Panc1 (cell line): ENCODE measurements around the gene TRIM74. TPM values are rescaled to one million over a fixed set of nuclear protein-coding genes. Genes with fewer than 3 reads are reported as not detected.
"Not testable (repeated sequence)": the region's sequence is repeated elsewhere in the genome, so short reads cannot be mapped to it uniquely, and the experiment has no call there.

Source experiments
- ATAC-seq: fragments of 200-7000 bp; cut with Tn5 transposase; 2 replicates; pipeline ENCODE4 v1.9.1; 2020; ENCODE audit warnings: mild to moderate bottlenecking, moderate library complexity
- BruUV-seq: library from RNA; stranded (reverse); fragments of 400-500 nt; replicated peaks from 2 replicates; lab custom pipeline; 2021; lab: Mats Ljungman, UMichigan
- CTCF ChIA-PET: fragments of 300-600 bp; sonication (Branson Sonifier 250); formaldehyde crosslinking; loops from one replicate; lab custom pipeline; 2022; ENCODE audit warnings: antibody characterized with exemption; lab: Charles Lee
- POLR2A ChIA-PET: fragments of 300-600 bp; sonication (Branson Sonifier 250); formaldehyde crosslinking; loops from one replicate; lab custom pipeline; 2022; ENCODE audit warnings: antibody characterized with exemption; lab: Charles Lee
- DNase-seq: peaks from one replicate; pipeline ENCODE4 v3.0.0-alpha.2; 2010; ENCODE audit warnings: low read depth, low spot score
- H3K27ac ChIP-seq: 2 replicates; pipeline ENCODE4 v1.5.1; 2011; ENCODE audit warnings: mild to moderate bottlenecking, low read length, inconsistent platforms
- H3K27me3 ChIP-seq: fragments of 200-500 bp; sonication (Bioruptor generic); 2 replicates; pipeline ENCODE4 v1.6.0; 2014; ENCODE audit warnings: low read length, inconsistent platforms; ENCODE audit not compliant: control insufficient read depth, insufficient read depth
- H3K36me3 ChIP-seq: fragments of 200-500 bp; sonication (Bioruptor generic); 2 replicates; pipeline ENCODE4 v1.5.1; 2014; ENCODE audit warnings: inconsistent platforms, mild to moderate bottlenecking, low read length, moderate library complexity; ENCODE audit not compliant: control insufficient read depth, insufficient read depth
- H3K4me1 ChIP-seq: 2 replicates; pipeline ENCODE4 v1.5.1; 2011; ENCODE audit warnings: inconsistent platforms, mild to moderate bottlenecking, low read length, moderate library complexity; ENCODE audit not compliant: control insufficient read depth, insufficient read depth
- H3K4me3 ChIP-seq, 2 experiments: 2 replicates each; pipeline ENCODE4 v1.5.1; 2011 to 2012; ENCODE audit warnings: low read depth in 2 of 2, low read length in 2 of 2, mild to moderate bottlenecking in 2 of 2, inconsistent platforms in 1 of 2, moderate library complexity in 1 of 2
- H3K9me3 ChIP-seq: fragments of 200-500 bp; sonication (Bioruptor generic); 2 replicates; pipeline ENCODE4 v1.5.1; 2014; ENCODE audit warnings: low read depth, mild to moderate bottlenecking, inconsistent platforms, low read length, moderate library complexity; ENCODE audit not compliant: control insufficient read depth, insufficient read depth
- CTCF ChIP-seq: fragments of 450-650 bp; IDR thresholded peaks from 2 replicates; pipeline ENCODE4 v1.5.1; 2017; ENCODE audit warnings: mild to moderate bottlenecking
- REST ChIP-seq, 2 experiments: IDR thresholded peaks; 2 replicates each; pipeline ENCODE4 v1.6.1; 2011 to 2012; ENCODE audit warnings: low read depth in 2 of 2, control low read depth in 1 of 2, low read length in 1 of 2, mild to moderate bottlenecking in 1 of 2, moderate library complexity in 1 of 2; ENCODE audit not compliant: insufficient read depth in 1 of 2
- in situ Hi-C: cut with HindIII; loops from 2 replicates; pipeline ENCODE4 v1.10.0; 2016; ENCODE audit warnings: low sequenced_read_pairs, low pct_unique_long_range_greater_than_20kb
- intact Hi-C: fragments of 100-400 bp; cut with micrococcal nuclease; formaldehyde crosslinking; loops from one replicate; pipeline ENCODE4 v1.10.0; 2022; ENCODE audit not compliant: unreplicated experiment
- total RNA-seq: library from RNA; stranded (reverse); gene quantifications from one replicate; pipeline ENCODE4 v1.2.1, GENCODE V29; 2021; ENCODE audit not compliant: unreplicated experiment

Gene TRIM74
- total RNA-seq, 1 experiment from 2014 or later: 0.46 TPM

- BruUV-seq, H3K4me3 ChIP-seq, H3K4me1 ChIP-seq, CTCF ChIA-PET, H3K27me3 ChIP-seq, in situ Hi-C loops, intact Hi-C loops, H3K36me3 ChIP-seq, POLR2A ChIA-PET, H3K9me3 ChIP-seq, DNase-seq, H3K27ac ChIP-seq: not testable (repeated sequence)
- peak; percentile 68 for TF ChIP-seq CTCF
- ATAC-seq: peak; percentile 66
Measured at GRCh38 chr7:72946130-72946745, 23.0 kb downstream of the TRIM74 start.

- H3K9me3 ChIP-seq, H3K4me3 ChIP-seq, H3K27me3 ChIP-seq, in situ Hi-C loops, intact Hi-C loops, H3K27ac ChIP-seq, CTCF ChIA-PET, POLR2A ChIA-PET, H3K4me1 ChIP-seq, H3K36me3 ChIP-seq, BruUV-seq, DNase-seq: not testable (repeated sequence)
- TF ChIP-seq REST (IDR thresholded peaks at IDR 0.05; ENCODE audit: insufficient read depth in 1 of 2, low read depth in 2 of 2, low read length in 1 of 2): peak in 1 of 2 experiments; percentile 35; a peak in 1 of 4 replicates
- ATAC-seq: peak; percentile 11
Measured at GRCh38 chr7:72945597-72945996, 23.7 kb downstream of the TRIM74 start.

GRCh38 chr7:72944937-72945336 is 24.3 kb downstream of the TRIM74 start:
- DNase-seq: not testable (repeated sequence)

GRCh38 chr7:72942956-72943355 is 26.3 kb downstream of the TRIM74 start:
- H3K4me1 ChIP-seq, CTCF ChIA-PET, POLR2A ChIA-PET, ATAC-seq, H3K36me3 ChIP-seq, BruUV-seq, intact Hi-C loops, DNase-seq, H3K4me3 ChIP-seq, H3K27ac ChIP-seq, H3K9me3 ChIP-seq, H3K27me3 ChIP-seq, in situ Hi-C loops: not testable (repeated sequence)

More at GRCh38 chr7:72944937-72945336, 24.3 kb downstream of the TRIM74 start:
- in situ Hi-C loops, H3K4me3 ChIP-seq, H3K4me1 ChIP-seq, BruUV-seq, CTCF ChIA-PET, H3K27me3 ChIP-seq, H3K9me3 ChIP-seq, ATAC-seq, POLR2A ChIA-PET, H3K36me3 ChIP-seq, intact Hi-C loops, H3K27ac ChIP-seq: not testable (repeated sequence)

- H3K4me3 ChIP-seq, CTCF ChIA-PET, H3K36me3 ChIP-seq, H3K27ac ChIP-seq, DNase-seq, H3K9me3 ChIP-seq, H3K4me1 ChIP-seq, H3K27me3 ChIP-seq, ATAC-seq, intact Hi-C loops, in situ Hi-C loops, POLR2A ChIA-PET, BruUV-seq: not testable (repeated sequence)
Measured at GRCh38 chr7:72942022-72942705, 27.1 kb downstream of the TRIM74 start.
